Measurements from ENCODE around the gene TLCD5. TPM values are rescaled to one million over a fixed set of nuclear protein-coding genes. Genes with fewer than 3 reads are reported as not detected.

Gene TLCD5
- total RNA-seq, 1 experiment from 2014 or later: 8.3 TPM

GRCh38 chr11:120335556-120335907 lies 10.4 kb downstream of the TLCD5 start (continued):
- TF ChIP-seq CTCF (IDR thresholded peaks at IDR 0.05) (no peak; the same call in 1 of the 2 replicates), MLX (CRISPR knock-in tag; IDR thresholded peaks at IDR 0.05) (no peak), HMGA2 (CRISPR knock-in tag; IDR thresholded peaks at IDR 0.05) (no peak), E2F4 (CRISPR knock-in tag; IDR thresholded peaks at IDR 0.05; ENCODE audit: borderline replicate concordance, low read depth) (no peak), MAX (CRISPR knock-in tag; IDR thresholded peaks at IDR 0.05) (no peak), TEAD1 (CRISPR knock-in tag; IDR thresholded peaks at IDR 0.05) (no peak), ZNF425 (CRISPR knock-in tag; conservative IDR thresholded peaks at IDR 0.05) (no peak), AFF4 (CRISPR knock-in tag; IDR thresholded peaks at IDR 0.05; ENCODE audit: borderline replicate concordance) (no peak), TEAD4 (CRISPR knock-in tag; IDR thresholded peaks at IDR 0.05) (no peak), KAT7 (CRISPR knock-in tag; IDR thresholded peaks at IDR 0.05; ENCODE audit: borderline replicate concordance) (no peak)

- Mint-ChIP-seq H3K4me3 (peak within 1 kb of the TSS; percentile 99), H3K9me3 (no peaks in the 10 kb centered on the region), H3K27me3 (ENCODE audit: low read depth) (no peaks in the 10 kb centered on the region), H3K36me3 (no peaks in the 10 kb centered on the region), H3K27ac (peak within 1 kb of the TSS; percentile 89), H3K4me1 (peaks cover 30% of the 10 kb centered on the region)
- DNase-seq (ENCODE audit: low spot score): peak; percentile 95
- ATAC-seq: peak; percentile 63
- POLR2A ChIA-PET: interaction anchor here (1.4 kb wide), 1 partner anchor 11 kb away, joined by 4 read pairs; the partner anchor contains the start of gene TLCD5
- CTCF ChIA-PET: interaction anchor here (0.6 to 3.6 kb wide), 18 partner anchors 10 to 349 kb away, joined by 3 to 26 read pairs (median 6); partner anchors contain the start of gene TLCD5
- TF ChIP-seq CREM (CRISPR knock-in tag; IDR thresholded peaks at IDR 0.05): peak; percentile 72; the same call in 1 of the 2 replicates
- no peak for TF ChIP-seq JAZF1 (CRISPR knock-in tag; IDR thresholded peaks at IDR 0.05)
- TF ChIP-seq SP1 (CRISPR knock-in tag; conservative IDR thresholded peaks at IDR 0.05): peak; percentile 87
- TF ChIP-seq TP53 (CRISPR knock-in tag; IDR thresholded peaks at IDR 0.05): peak; percentile 45; the same call in 1 of the 2 replicates
- peak; percentile 56 for TF ChIP-seq FOXP4 (CRISPR knock-in tag; IDR thresholded peaks at IDR 0.05)
- no peak for TF ChIP-seq RELA (CRISPR knock-in tag; IDR thresholded peaks at IDR 0.05; ENCODE audit: borderline replicate concordance)
- no peak for TF ChIP-seq E2F1 (CRISPR knock-in tag; IDR thresholded peaks at IDR 0.05)
- no peak for TF ChIP-seq NFYB (CRISPR knock-in tag; conservative IDR thresholded peaks at IDR 0.05; ENCODE audit: low read depth)
- peak; percentile 57; the same call in 1 of the 2 replicates for TF ChIP-seq MAX (CRISPR knock-in tag; IDR thresholded peaks at IDR 0.05)
- peak; percentile 63; the same call in 1 of the 2 replicates for TF ChIP-seq FOXP1 (CRISPR knock-in tag; IDR thresholded peaks at IDR 0.05; ENCODE audit: borderline replicate concordance)
- no peak for TF ChIP-seq ESRRA (CRISPR knock-in tag; IDR thresholded peaks at IDR 0.05; ENCODE audit: borderline replicate concordance)
Observed at GRCh38 chr11:120335908-120336640, 11.0 kb downstream of the TLCD5 start, which contains the start of gene ARHGEF12. Gene ARHGEF12, plus strand, starts transcription at chr11:120336413. Its CDS starts 831 bp downstream, at chr11:120337244.

All from WTC11 (cell line).